Fibroblast of pulmonary artery (primary cell): Measurements from ENCODE around the gene HTR3B.
A peak's percentile ranks its signal among the peaks of the same experiment; 100 is the strongest.

Source experiments
- DNase-seq: peaks from one replicate; pipeline ENCODE4 v3.0.0-alpha.2; 2010; ENCODE audit warnings: low read depth
- H3K4me3 ChIP-seq: replicated peaks from 2 replicates; pipeline ENCODE4 v1.5.1; 2011; ENCODE audit warnings: low read depth, mild to moderate bottlenecking, control low read depth, low read length, moderate library complexity
- CTCF ChIP-seq: IDR thresholded peaks from 2 replicates; pipeline ENCODE4 v1.5.1; 2011; ENCODE audit warnings: mild to moderate bottlenecking, control low read depth, low read length, inconsistent platforms; ENCODE audit errors: missing control alignments

The HTR3B gene

DNA sequence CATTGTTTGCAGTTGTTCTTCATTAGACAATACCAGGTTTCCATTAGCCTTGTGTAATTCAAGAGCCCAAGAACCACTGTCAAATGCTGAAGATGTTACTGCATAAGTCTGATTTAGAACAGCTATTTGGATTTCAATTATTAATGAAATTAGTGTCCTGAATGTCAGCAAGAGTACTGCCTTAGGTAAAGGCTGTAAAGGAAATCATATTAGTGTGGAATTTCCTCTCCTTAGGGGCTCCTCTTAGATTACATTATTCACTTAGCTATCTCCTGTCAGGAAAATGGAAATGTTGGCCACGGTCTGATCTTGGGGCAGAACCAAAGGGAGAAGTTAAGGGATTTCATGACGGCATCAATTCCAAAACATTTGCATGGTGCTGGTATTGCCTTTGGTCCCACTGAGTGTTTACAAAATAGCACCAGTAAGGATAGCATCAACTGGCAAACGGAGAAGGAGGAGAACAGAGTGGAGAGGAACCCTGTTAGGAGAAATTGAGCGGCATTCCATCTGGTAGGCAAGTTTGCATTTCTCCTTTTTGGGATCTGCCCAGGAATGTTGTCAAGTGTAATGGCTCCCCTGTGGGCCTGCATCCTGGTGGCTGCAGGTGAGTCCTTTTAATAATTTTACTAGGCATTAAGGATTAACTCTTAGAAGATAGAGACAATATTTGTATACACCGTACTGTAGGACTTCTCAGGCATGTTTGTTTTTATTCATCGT, at the start of gene HTR3B:
Gene HTR3B, plus strand, starts transcription at position 418 of the 723 bp plus-strand sequence. Its CDS starts 138 bp downstream, at position 556.
- no peak for DNase-seq
- no peak for TF ChIP-seq CTCF
- H3K4me3 ChIP-seq, result no peak within 1 kb of the TSS

DNA sequence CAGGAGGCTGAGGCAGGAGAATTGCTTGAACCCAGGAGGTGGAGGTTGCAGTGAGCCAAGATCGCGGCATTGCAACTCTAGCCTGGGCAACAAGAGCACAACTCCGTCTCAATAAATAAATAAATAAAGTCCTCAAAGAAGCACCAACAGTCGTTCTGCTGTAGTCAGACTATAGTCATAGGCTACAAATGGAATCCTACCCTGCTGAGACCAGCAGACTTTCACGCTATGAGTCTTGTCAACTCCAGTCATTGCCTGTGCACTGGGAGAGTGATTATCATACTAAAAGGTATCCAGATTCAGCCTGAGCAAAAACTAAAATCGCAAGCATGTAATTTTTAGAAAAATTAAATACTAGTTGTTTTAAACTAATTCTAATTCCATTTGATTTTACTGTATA, 48.8 kb upstream of the HTR3B start:
- no peak for TF ChIP-seq CTCF
- H3K4me3 ChIP-seq, result no peak overlapping the region
- DNase-seq, result no peak

GRCh38 chr11:113856966-113857759, 47.4 kb upstream of the HTR3B start:
- no peak for DNase-seq
- TF ChIP-seq CTCF, result no peak
- H3K4me3 ChIP-seq, result no peak overlapping the region

DNA sequence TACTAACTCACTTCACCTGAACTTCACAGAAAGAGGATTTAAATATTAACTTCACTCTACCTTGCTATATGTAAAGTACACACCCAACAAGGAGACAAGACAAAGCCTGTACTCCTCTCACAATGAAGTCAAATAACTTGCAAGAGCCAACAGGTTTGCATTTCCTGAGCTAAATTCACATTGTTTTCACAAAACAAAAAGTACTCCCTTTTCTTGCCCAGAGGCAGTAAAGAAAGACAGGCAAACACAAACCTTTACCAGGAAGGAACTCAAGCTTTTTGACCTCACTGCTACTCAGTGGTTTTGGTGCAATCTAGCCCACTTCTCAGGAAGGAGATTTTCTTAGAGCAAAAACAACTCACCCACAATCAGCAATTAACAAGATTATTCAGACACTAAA, 44.9 kb upstream of the HTR3B start:
- no peak for TF ChIP-seq CTCF
- no peak for DNase-seq
- H3K4me3 ChIP-seq, result no peak overlapping the region

DNA sequence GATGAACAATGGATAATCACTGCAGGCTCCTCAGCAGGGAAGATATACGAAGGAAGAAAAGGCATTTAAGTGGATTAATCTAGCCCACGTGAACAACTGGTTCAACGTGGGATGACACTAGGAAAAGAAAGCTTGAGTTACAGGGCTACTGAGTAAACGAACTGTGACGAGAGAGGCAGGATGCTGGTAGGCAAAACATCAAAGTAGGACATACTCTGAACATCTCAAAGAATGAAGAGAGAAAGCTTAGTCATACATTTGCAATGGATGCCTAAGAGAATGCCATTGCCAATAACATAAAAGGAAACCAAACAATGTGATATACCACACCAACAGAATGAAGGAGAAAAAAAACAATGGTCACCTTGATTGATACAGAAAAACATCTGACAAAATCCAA, 42.2 kb upstream of the HTR3B start:
- DNase-seq, result peak; percentile 25
- no peak overlapping the region for H3K4me3 ChIP-seq

DNA sequence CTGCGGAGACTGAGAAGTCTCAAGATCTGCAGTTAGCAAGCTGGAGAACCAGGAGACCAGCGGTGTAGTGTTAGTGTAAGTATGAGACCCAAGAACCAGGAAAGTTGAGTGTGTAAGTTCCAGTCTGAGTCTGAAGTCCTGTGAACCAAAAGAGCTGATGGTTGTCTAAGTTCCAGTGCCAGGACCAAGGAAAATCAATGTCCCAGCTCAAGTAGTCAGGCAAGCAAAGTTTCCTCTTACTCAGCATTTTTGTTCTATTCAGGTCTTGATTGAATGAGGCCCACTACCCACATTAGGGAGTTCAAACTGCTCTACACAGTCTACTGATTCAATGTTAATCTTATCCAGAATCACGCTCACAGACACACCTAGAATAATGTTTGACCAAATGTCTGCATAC, 40.2 kb upstream of the HTR3B start:
- TF ChIP-seq CTCF, result no peak
- H3K4me3 ChIP-seq, result no peak overlapping the region
- no peak for DNase-seq

More for the DNA sequence above, 42.2 kb upstream of the HTR3B start:
- TF ChIP-seq CTCF, result no peak
